A673 (cell line): ENCODE data around the gene HACD4.

ENCODE experiments used
- EZH2 ChIP-seq: fragments of 200-600 bp; sonication (generic); IDR thresholded peaks from 2 replicates; pipeline ENCODE4 v1.6.1; 2017; ENCODE audit warnings: borderline replicate concordance, low read depth, mild to moderate bottlenecking, mixed read lengths, antibody characterized with exemption, low read length; ENCODE audit not compliant: poor library complexity, severe bottlenecking
- TF ChIP-seq, protein P1 (sequence below): fragments of 300-800, 200-600 bp; sonication (generic); conservative IDR thresholded peaks from 2 replicates; pipeline ENCODE4 v1.5.1; 2017; ENCODE audit warnings: low read depth, mild to moderate bottlenecking, antibody characterized with exemption, low read length, moderate library complexity, mixed read lengths

DNA sequence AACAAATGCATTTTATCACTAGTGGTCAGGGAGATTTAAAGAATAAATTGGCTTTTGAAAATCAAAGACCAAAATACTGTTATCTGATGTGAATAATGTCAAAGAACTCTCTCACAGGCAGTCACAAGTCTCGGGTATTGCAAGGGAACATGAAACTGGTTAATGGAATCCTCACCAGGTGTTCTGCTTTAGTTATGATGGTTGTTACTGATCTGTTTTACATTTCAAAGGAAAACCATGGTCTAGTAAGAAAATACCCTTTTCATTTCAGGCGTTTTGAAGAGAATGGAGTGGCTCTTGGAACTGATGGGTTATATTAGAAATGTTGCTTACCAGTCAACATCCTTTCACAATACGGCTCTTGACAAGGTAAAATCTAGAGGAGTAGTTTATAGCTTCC, 43.4 kb downstream of the HACD4 start:
- TF ChIP-seq, protein P1, sequence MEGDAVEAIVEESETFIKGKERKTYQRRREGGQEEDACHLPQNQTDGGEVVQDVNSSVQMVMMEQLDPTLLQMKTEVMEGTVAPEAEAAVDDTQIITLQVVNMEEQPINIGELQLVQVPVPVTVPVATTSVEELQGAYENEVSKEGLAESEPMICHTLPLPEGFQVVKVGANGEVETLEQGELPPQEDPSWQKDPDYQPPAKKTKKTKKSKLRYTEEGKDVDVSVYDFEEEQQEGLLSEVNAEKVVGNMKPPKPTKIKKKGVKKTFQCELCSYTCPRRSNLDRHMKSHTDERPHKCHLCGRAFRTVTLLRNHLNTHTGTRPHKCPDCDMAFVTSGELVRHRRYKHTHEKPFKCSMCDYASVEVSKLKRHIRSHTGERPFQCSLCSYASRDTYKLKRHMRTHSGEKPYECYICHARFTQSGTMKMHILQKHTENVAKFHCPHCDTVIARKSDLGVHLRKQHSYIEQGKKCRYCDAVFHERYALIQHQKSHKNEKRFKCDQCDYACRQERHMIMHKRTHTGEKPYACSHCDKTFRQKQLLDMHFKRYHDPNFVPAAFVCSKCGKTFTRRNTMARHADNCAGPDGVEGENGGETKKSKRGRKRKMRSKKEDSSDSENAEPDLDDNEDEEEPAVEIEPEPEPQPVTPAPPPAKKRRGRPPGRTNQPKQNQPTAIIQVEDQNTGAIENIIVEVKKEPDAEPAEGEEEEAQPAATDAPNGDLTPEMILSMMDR: no peak
- no peak for TF ChIP-seq EZH2
